ENCODE results near the gene RNF34. TPM values are rescaled to one million over a fixed set of nuclear protein-coding genes. Genes with fewer than 3 reads are reported as not detected.

RNF34 gene
- total and polyA plus RNA-seq, 7 donors: 19.8 to 52.4 (median 34.3) TPM

DNA sequence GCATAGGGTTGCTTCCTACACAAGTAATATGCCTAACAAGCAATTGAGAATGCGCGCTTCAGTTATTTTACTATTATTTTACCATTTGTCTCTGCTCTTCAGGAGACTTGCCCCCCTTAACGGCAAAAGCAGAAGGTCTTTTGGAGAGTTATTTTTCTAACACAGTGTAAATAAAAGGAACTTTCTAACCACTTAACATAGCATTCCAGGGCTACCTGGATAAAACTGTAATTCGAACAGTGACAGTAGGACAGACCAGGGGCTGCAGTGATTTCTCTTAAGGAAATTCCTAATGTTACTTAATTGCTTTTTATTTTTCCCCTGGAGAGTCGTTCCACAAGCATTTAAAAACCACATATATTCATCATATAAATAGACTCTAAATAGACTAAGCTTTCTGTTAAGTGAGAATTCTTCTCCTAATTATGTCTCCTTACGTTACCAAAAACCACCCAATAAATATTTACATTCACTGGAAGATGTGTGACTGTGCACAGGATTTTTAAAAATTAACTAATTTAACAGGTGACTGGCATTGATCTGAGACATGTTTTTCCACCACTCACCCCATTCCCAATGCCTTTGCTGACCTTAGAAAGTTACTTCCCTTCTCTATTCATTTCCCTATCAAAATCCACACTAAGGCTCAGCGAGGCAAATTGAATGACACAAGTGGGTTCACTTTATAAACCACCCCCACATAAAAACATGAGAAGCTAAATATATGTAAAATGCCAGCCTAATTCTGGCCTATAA is 72.4 kb downstream of the RNF34 start:
- TF ChIP-seq POLR2AphosphoS5 (IDR thresholded peaks at IDR 0.05) (no peak), EP300 (IDR thresholded peaks at IDR 0.05) (no peak)
- TF ChIP-seq, protein P1, sequence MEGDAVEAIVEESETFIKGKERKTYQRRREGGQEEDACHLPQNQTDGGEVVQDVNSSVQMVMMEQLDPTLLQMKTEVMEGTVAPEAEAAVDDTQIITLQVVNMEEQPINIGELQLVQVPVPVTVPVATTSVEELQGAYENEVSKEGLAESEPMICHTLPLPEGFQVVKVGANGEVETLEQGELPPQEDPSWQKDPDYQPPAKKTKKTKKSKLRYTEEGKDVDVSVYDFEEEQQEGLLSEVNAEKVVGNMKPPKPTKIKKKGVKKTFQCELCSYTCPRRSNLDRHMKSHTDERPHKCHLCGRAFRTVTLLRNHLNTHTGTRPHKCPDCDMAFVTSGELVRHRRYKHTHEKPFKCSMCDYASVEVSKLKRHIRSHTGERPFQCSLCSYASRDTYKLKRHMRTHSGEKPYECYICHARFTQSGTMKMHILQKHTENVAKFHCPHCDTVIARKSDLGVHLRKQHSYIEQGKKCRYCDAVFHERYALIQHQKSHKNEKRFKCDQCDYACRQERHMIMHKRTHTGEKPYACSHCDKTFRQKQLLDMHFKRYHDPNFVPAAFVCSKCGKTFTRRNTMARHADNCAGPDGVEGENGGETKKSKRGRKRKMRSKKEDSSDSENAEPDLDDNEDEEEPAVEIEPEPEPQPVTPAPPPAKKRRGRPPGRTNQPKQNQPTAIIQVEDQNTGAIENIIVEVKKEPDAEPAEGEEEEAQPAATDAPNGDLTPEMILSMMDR (IDR thresholded peaks at IDR 0.05): no peak
- H3K9me3 ChIP-seq: no peaks in the 10 kb centered on the region
- H3K4me3 ChIP-seq: no peak overlapping the region
- intact Hi-C loops (cut with DNase I): no loop called here
- H3K36me3 ChIP-seq: no peaks in the 10 kb centered on the region
- no peak for DNase-seq
- peaks cover 0 to 7% (median 7%) of the 10 kb centered on the region in 4 donors for H3K4me1 ChIP-seq
- 80 to 85% methylated on average over 7 of the region's 7 CpGs for WGBS, 2 donors
- H3K27ac ChIP-seq: no peak overlapping the region
- no peaks in the 10 kb centered on the region for H3K27me3 ChIP-seq

Other genes starting within 250 kb of the RNF34 start
- gene P2RX4, start 190.0 kb upstream of the RNF34 start, total RNA-seq: 10 to 100 TPM; 26.0 to 36.9 (median 33.6) TPM
- gene P2RX4, start 190.0 kb upstream of the RNF34 start, polyA plus RNA-seq: 10 to 100 TPM; 37.9 to 84.4 (median 53.5) TPM
- 10 to 100 TPM; 21.6 to 33.8 (median 27.3) TPM for gene CAMKK2, start 103.4 kb upstream of the RNF34 start, total RNA-seq
- gene CAMKK2, start 103.4 kb upstream of the RNF34 start, polyA plus RNA-seq: 10 to 100 TPM; 18.0 to 30.9 (median 25.0) TPM
- 10 to 100 TPM; 76.0 to 93.6 (median 85.9) TPM for gene ANAPC5, start 47.7 kb upstream of the RNF34 start, total RNA-seq
- gene ANAPC5, start 47.7 kb upstream of the RNF34 start, polyA plus RNA-seq: 10 to 100 TPM; 51.6 to 71.4 (median 70.3) TPM
- gene KDM2B, start 180.9 kb downstream of the RNF34 start, total RNA-seq: 10 to 100 TPM; 16.1 to 31.7 (median 18.5) TPM
- gene KDM2B, start 180.9 kb downstream of the RNF34 start, polyA plus RNA-seq: 10 to 100 TPM in 1 of 3 donors, 1 to 10 TPM in 2; 4.8 to 23.2 (median 9.9) TPM
- 10 to 100 TPM in 2 of 4 donors, 1 to 10 TPM in 2; 5.4 to 12.2 (median 9.0) TPM for gene ORAI1, start 226.4 kb downstream of the RNF34 start, total RNA-seq
- 10 to 100 TPM in 1 of 3 donors, 1 to 10 TPM in 2; 5.3 to 24.9 (median 9.6) TPM for gene ORAI1, start 226.4 kb downstream of the RNF34 start, polyA plus RNA-seq